GM18951 (cell line): ENCODE measurements around the gene SLC1A7.

ENCODE experiments used
- POLR2A ChIP-seq: IDR thresholded peaks from 4 replicates; pipeline ENCODE4 v1.6.1; 2011; ENCODE audit warnings: mild to moderate bottlenecking; ENCODE audit not compliant: insufficient read length, insufficient read depth; ENCODE audit errors: extremely low read depth
- in situ Hi-C: fragments of 300-500 bp; cut with MboI; formaldehyde crosslinking; loops from one replicate; pipeline ENCODE4 v1.12.0; 2022; ENCODE audit warnings: low sequenced_read_pairs, mixed read lengths, inconsistent platforms; ENCODE audit not compliant: unreplicated experiment

Gene SLC1A7

GRCh38 chr1:53112271-53112774 lies 30.1 kb downstream of the SLC1A7 start:
- in situ Hi-C loops = no loop called here
- TF ChIP-seq POLR2A = no peak

- TF ChIP-seq POLR2A = no peak
- in situ Hi-C loops = no loop called here
Measured at GRCh38 chr1:53111693-53112092, 30.7 kb downstream of the SLC1A7 start.

DNA sequence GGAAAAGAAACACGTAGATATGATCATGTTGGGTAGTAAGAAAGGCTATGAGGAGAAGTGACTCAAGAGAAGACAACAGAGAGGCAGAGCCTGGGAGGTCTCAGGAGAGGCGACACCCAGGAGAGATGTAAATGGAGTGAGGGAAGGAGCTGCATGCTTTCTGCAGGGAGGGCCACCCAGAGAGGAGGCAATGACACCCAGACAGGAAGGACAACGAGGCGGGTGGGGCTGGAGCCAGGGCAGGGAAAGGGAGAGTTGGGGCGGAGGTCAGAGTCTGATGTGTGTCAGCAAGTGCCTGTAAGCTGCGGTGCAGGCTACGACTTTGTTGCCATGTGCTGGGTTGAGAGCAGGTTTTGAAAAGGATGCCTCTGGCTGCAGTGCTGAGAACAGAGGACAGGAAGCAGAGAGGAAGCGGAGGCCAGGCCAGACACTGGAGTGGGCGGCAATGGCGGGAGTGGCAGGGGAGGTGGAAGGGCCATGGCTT lies 31.3 kb downstream of the SLC1A7 start:
- no peak for TF ChIP-seq POLR2A
- in situ Hi-C loops = no loop called here

- in situ Hi-C loops = no loop called here
- no peak for TF ChIP-seq POLR2A
Measured at GRCh38 chr1:53110370-53111072, 31.9 kb downstream of the SLC1A7 start.

DNA sequence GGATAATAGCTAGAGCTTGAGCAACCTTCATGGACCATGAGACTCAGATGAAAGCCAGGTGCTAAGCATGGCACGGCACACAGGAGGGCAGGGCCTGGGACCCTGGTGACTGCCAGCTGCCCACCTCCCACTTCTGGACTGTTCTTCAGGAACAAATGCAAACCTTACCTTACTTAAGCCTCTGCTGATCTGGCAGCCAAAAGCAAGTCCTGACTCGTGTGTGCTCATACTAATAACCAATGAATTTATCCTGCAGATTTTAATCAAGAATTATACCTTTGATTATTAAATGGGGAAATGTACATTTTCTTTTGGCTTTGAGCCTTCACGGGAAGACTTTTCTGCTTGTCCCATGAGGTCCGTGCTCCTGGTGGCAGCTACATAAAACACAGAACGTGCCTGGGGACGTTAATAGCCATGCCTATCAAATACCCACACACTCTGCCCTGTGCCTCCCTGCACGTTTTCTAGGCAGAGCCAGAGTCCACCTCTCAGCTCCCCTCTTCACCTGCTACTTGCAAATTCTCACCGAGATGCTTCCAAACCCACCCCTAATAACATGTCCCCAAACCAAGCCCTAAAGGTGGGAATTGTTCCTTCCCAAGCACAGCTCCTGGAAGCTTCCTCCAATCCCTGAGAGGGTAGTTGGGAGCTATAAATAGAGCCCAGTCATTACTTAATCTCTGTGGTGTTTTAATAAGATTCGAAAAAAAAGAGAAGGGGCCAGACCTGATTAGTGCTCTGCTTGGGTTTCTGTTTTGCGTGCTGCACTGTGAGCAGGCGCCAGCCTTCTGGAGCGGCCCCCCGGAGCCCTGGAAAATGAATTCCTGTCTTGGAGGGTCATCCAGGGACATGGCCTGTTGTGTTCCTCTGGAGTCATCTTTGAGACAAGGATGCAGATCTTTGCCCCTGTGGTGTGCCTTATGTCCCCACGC lies 33.5 kb downstream of the SLC1A7 start:
- in situ Hi-C loops = no loop called here
- TF ChIP-seq POLR2A = no peak

DNA sequence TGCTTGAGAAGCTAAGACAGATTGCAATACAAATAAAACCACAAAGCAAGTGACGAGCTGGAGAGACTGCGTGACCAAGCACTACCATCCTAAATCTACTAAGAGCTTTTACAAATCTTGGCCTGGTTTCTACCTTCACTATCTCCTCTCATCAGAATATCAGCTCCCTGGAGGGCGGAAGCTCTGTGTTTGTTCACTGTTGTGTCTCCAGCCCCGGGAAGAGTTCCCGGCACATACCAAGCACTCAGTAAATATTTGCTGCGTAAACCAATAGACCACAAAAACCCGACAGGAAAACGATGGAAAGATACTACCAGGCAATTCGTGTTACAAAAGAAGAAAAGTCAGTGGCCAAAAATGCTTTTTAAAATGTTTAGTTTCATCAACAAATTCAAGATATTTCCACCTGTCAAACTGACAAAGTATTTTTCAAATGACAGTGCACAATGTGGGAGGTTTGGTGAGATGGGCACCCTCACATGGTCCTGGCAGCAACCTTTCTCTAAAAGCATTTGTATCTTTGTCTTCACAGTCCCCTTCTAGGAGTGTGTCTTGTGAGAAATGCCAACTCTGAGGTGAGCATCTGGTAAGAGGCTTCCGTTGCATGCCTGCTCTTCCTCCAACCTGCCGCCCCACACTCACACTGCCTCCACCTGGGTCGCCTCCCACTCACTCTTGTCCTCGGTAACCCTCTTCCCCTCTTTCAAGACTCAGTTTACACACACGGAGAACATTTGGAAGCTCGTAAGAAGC lies 34.7 kb downstream of the SLC1A7 start:
- no peak for TF ChIP-seq POLR2A
- in situ Hi-C loops = no loop called here

- in situ Hi-C loops = no loop called here
- no peak for TF ChIP-seq POLR2A
Measured at GRCh38 chr1:53107090-53107489, 35.3 kb downstream of the SLC1A7 start.

DNA sequence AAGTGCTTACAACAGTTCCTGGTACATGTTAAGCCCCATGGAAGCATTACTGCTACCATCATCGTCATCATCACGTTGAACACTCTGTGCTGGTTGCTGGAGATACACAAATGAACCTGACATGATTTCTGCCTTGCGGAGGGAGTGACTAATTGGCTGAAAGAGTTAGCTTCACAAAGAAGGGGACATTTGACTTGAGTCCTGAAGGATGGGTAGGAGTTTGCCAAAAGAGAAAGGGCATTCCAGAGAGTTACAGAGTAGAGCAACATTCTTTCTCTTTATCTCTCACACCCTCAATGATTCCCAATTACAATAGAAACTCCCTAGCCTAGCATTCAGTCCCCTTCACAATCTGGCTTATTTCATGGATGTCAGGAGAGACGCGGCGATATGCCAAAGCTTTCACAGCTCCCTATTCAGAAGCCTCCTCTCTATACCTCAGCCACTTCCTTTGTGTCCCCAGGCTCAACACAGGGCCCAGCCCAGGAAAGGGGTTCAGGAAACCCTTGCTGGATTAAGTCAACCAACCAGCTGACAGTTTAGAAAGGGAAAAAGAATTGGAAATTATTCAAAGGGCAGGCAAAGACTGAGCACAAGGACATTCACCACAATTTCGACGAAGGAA lies 38.0 kb downstream of the SLC1A7 start:
- in situ Hi-C loops = no loop called here
- no peak for TF ChIP-seq POLR2A

- in situ Hi-C loops = no loop called here
- TF ChIP-seq POLR2A = no peak
Measured at GRCh38 chr1:53094533-53094919, 47.9 kb downstream of the SLC1A7 start.

GRCh38 chr1:53093778-53094532 lies 48.5 kb downstream of the SLC1A7 start:
- in situ Hi-C loops = no loop called here

GRCh38 chr1:53093451-53093754 lies 49.0 kb downstream of the SLC1A7 start:
- TF ChIP-seq POLR2A = no peak
- in situ Hi-C loops = no loop called here

More at GRCh38 chr1:53093778-53094532, 48.5 kb downstream of the SLC1A7 start:
- no peak for TF ChIP-seq POLR2A
